ENCODE data around the gene SERPINB13.
"Not testable (repeated sequence)": the region's sequence is repeated elsewhere in the genome, so short reads cannot be mapped to it uniquely, and the experiment has no call there.

SERPINB13 gene

DNA sequence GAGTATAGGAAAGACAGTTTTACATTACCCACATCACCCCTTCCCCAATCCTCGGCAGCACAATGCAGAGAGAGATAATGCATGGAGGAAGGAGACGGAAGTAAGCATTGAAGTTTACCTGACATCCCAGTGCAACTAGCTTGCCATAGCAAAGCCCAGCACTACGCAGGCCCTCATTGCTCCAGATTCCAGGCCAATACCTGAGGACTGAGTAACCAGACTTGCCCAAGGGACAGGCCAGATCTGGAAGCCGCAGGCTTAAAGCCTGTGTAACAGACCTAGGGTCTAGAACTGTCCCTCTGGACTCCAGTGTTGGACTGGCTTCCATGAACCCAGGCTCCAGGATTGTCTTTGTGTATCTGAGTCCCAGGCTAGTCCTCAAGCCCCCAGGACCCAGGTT is 39.3 kb downstream of the SERPINB13 start:
- TF ChIP-seq TAF1 (IDR thresholded peaks at IDR 0.05; ENCODE audit: borderline replicate concordance, low read depth, low read length) (no peak), POLR2AphosphoS5 (IDR thresholded peaks at IDR 0.05; ENCODE audit: low read depth, low read length) (no peak), POLR2A (IDR thresholded peaks at IDR 0.05; ENCODE audit: low read depth, low read length) (no peak)
- FAIRE-seq (no peak), DNase-seq (ENCODE audit: insufficient read length) (no peak)

DNA sequence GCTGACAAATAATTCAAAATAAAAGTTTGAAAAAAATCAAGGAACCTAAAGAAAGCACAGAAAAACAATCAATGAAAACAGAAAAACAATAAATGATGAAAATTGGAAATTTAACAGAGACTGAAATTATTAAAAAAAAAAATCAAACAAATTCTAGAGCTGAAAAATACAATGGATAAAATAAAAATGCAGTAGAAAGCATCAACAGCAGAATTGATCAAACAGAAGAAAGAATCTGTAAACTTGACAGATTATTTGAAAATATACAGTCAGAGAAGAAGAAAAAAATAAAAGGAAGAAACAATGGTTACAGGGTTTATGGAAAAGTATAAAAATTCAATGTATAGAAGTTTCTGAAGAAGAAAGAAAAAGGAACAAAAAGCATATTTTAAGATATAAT is 40.7 kb downstream of the SERPINB13 start:
- no peak for TF ChIP-seq TAF1 (IDR thresholded peaks at IDR 0.05; ENCODE audit: borderline replicate concordance, low read depth, low read length)
- TF ChIP-seq POLR2AphosphoS5 (IDR thresholded peaks at IDR 0.05; ENCODE audit: low read depth, low read length) = no peak
- no peak for TF ChIP-seq POLR2A (IDR thresholded peaks at IDR 0.05; ENCODE audit: low read depth, low read length)
- FAIRE-seq = no peak

DNA sequence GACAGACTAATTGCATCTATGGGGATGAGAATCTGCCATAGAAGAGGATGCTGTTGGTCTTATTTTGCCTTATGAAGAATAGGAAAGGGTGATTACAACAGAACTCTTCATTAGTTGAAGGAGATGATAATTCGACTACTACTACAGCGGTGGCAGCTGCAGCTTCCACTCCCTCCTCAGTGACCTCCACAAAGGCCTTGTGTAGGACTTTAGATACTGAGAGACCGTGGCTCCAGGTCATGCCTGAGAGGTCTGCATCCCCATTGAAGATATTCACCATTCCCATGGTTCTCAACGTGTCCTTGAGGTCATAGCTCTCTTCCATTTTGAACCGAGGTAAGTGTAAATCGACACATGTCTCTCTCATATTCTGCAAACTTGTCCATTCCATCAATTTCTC is 50.6 kb downstream of the SERPINB13 start:
- DNase-seq (ENCODE audit: insufficient read length) (no peak), FAIRE-seq (peak; percentile 76)
- TF ChIP-seq POLR2AphosphoS5 (IDR thresholded peaks at IDR 0.05; ENCODE audit: low read depth, low read length) = no peak
- no peak for TF ChIP-seq TAF1 (IDR thresholded peaks at IDR 0.05; ENCODE audit: borderline replicate concordance, low read depth, low read length)

More for the DNA sequence above, 40.7 kb downstream of the SERPINB13 start:
- no peak for DNase-seq (ENCODE audit: insufficient read length)

DNA sequence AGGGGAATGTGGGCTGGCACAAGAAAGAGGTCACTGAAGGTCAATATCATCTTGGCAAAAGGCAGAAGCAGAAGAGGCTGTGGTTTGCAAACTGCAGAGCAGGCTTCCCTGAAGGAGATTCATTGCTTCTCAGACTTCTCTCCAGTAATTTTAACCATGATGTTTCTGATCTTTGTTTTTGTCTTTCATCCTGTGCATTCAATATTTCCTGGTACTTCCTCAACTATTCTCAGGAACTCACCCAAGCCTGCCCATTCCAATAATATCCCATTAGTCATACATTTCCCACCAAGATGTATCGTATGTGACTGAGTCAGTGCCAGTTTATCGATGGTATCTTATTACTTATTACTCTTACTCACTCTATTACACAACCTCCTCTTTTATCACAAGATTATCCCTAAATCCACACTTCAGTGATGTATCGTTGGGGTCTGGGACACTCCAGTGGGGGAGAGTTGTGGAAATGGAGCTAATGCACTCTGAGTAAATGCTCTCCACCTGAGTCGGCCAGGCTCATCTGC is 54.1 kb downstream of the SERPINB13 start:
- not testable (repeated sequence) for FAIRE-seq

GRCh38 chr18:63642668-63643356 is 55.7 kb downstream of the SERPINB13 start:
- FAIRE-seq; DNase-seq (ENCODE audit: insufficient read length): not testable (repeated sequence)

More for the DNA sequence above, 54.1 kb downstream of the SERPINB13 start:
- DNase-seq (ENCODE audit: insufficient read length) = not testable (repeated sequence)

DNA sequence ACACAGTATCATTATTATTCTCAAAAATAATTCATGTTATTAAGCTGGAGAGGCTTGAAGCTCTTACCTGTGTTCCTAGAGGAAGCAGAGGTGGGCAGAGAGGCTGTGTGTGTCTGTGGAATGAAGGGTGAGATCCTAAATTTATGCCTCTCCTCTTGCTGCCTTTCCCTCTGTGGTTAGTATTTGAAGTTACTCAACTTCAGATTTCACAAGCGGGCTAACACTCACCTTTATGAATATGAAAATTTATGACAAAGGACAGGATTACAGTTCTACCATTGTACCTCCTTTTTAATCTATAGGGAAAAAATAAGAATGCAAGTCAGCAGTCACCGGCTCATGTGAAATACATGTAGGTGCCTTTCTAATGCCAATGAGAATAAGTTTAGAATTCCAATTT is 57.0 kb downstream of the SERPINB13 start, which contains the start of gene SERPINB4:
Gene SERPINB4, minus strand, starts transcription at position 115 of the 400 bp plus-strand sequence. CDS start 679 bp downstream, outside the sequence.
- FAIRE-seq; DNase-seq (ENCODE audit: insufficient read length): not testable (repeated sequence)

DNA sequence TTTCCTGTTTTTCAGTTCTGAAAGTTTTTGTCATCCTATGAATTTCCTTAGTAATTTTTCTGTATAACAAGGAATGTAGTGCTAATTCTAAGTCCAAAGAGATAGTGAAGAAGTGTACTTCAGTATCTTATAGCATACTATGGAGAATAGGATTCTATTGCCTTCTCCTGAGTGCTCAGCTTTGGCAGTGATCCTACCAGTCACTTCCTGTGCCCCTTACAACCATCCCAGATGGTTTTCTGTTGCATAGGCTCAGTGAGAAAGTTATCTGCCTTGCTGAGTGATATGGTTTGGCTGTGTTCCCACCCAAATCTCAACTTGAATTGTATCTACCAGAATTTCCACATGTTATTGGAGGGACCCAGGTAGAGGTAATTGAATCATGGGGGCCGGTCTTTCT is 57.6 kb downstream of the SERPINB13 start:
- not testable (repeated sequence) for FAIRE-seq; DNase-seq (ENCODE audit: insufficient read length)

GRCh38 chr18:63646936-63647335 is 59.8 kb downstream of the SERPINB13 start:
- TF ChIP-seq POLR2AphosphoS5 (IDR thresholded peaks at IDR 0.05; ENCODE audit: low read depth, low read length) (no peak), TAF1 (IDR thresholded peaks at IDR 0.05; ENCODE audit: borderline replicate concordance, low read depth, low read length) (no peak), POLR2A (IDR thresholded peaks at IDR 0.05; ENCODE audit: low read depth, low read length) (no peak)
- FAIRE-seq (no peak), DNase-seq (ENCODE audit: insufficient read length) (no peak)

DNA sequence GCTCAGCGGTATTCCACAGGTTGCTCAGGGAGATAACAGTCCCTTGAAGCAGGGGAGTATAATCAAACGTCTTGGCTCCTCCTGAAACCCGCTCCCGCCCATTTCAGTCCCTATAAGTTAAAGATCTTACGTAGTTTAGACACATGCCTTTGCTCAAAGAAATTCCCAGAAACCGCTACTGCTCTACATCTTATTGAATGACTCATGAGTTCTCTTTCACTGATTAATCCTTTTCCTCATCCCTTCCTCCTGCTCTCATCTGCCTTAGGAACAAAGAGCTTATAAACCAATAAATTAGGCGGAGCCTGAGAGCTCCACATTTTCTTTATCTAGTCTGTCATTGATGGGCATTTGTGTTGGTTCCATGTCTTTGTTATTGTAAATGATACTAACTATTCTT is 61.1 kb downstream of the SERPINB13 start:
- DNase-seq (ENCODE audit: insufficient read length) (no peak), FAIRE-seq (no peak)
- TF ChIP-seq POLR2AphosphoS5 (IDR thresholded peaks at IDR 0.05; ENCODE audit: low read depth, low read length) = no peak
- TF ChIP-seq TAF1 (IDR thresholded peaks at IDR 0.05; ENCODE audit: borderline replicate concordance, low read depth, low read length) = no peak
